GM19035 (cell line): ENCODE measurements around the gene SLC34A3.

Experiments used
- ATAC-seq: cut with Tn5 transposase; IDR thresholded peaks from one replicate; pipeline ENCODE4 v1.9.1; 2021; ENCODE audit not compliant: unreplicated experiment

The SLC34A3 gene

DNA sequence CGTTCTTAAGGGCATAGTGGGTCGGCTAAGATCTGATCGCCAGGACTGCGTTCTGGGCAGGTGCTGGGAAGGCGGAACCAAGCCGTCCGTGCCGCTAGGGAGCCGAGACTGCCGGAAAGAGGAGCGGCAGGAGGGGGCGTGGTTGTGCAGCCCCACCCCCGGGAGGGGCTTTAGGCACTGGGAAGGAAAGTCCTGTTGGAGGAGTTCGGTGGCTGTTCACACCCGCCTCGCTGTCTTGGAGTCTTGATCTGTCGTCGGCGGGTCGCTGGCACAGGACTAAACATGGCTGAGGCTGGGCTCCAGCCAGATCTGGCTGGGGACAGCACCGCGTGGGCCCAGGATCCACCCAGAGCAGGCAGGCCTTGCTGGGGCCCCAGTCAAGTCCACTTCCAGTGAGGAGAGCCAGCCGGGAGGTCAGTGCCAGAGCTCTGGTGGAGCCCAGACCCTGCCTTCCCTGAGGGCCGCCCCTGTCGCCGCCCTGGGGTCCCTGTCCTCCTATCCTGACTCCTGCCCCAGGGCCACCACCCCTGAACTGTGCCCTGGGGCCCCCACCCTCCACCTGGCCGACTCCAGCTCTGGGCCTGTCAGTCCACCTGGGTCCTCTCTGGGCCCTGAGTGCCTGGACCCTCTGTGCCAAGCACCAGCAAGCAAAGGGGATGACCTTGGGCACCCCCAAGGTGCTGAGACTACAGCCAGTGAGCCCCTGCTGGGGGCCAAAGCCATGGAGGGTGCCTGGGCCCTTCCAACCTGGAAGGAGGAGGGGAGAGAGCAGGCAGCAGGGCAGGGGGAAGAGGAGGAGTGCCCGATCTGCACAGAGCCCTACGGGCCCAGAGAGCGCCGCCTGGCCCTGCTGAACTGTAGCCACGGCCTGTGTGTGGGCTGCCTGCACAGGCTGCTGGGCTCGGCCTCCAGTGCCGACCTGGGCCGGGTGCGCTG is 13.2 kb upstream of the SLC34A3 start:
- no peak for ATAC-seq

GRCh38 chr9:137218212-137218753 is 12.4 kb upstream of the SLC34A3 start:
- ATAC-seq = no peak

GRCh38 chr9:137218754-137219271 is 11.9 kb upstream of the SLC34A3 start:
- no peak for ATAC-seq

DNA sequence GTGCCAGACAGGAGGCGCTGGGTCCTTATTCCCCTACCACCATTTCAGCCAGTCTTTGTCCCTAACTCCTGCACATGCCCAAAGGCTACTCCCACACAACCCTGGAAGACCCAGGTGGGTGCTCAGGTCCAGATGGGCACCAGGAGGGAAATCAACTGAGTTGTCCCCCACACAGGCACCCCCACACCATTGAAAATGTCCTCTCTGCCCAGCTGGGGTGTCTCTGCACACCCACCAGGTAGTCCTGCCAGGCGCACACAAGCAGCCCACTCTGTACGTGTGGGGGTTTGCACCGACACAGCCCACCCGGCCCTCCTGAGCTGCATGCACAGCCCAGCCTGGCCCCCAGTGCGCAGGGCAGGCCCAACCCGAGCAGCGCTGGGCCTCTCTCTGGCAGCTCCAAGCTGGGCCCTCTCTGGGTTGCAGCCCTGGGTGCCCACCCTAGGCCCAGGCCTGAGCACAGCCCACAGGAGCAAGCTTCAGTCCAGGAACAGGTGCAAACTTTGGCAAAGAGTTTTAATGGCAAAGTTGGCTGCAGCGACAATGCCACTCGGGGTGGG is 10.9 kb upstream of the SLC34A3 start:
- ATAC-seq = no peak

- ATAC-seq = no peak
Observed at GRCh38 chr9:137220317-137221094, 10.2 kb upstream of the SLC34A3 start.

DNA sequence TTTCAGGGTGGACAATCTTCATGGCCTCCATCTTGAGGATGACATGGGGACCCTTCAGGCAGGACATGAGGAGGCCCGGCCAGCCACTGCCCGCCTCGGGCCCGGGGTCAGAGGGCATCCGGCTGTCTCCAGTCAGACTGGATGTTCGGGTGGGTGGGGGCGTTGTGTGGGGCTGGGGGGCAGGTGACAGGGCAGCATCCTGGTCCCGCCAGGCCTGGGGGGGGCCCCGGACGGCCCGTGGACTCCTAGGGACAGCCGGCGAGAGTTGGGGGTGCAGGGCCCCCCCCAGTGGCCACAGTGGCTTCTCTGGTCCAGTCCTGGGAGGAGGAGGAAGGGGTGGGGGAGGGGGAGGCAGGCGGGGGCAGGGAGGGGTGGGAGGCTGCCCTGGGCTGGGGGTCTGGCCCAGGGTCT is 9.6 kb upstream of the SLC34A3 start:
- no peak for ATAC-seq

DNA sequence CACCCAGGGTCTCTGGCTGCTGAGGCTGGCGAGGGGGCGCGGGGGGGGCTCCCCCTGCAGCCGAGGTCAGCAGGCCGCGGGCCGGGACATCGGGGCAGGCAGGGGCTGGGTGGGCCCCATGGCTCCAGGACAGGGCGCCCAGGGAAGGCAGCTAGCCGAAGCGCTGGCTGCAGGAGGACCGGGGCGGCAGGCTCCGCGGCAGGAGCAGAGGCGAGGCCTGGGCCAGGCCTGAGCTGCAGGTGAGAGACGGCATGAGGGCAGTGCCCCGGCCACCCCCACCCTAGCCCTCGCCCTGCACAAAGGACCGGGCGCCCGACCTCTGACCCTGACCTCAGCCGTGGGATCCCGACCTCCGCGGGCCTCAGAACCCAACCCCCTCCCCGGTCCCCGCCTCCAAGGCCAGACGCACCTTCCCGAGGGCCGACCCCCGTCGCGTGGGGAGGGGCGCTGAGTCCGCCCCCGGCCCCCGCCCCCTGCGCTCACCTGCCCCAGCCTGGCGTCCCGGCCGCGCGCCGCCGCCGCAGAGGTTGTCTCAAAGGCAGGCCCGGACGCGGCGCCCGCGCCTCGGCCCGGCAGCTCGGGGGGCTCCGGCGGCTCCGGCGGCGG is 9.1 kb upstream of the SLC34A3 start:
- ATAC-seq = no peak

DNA sequence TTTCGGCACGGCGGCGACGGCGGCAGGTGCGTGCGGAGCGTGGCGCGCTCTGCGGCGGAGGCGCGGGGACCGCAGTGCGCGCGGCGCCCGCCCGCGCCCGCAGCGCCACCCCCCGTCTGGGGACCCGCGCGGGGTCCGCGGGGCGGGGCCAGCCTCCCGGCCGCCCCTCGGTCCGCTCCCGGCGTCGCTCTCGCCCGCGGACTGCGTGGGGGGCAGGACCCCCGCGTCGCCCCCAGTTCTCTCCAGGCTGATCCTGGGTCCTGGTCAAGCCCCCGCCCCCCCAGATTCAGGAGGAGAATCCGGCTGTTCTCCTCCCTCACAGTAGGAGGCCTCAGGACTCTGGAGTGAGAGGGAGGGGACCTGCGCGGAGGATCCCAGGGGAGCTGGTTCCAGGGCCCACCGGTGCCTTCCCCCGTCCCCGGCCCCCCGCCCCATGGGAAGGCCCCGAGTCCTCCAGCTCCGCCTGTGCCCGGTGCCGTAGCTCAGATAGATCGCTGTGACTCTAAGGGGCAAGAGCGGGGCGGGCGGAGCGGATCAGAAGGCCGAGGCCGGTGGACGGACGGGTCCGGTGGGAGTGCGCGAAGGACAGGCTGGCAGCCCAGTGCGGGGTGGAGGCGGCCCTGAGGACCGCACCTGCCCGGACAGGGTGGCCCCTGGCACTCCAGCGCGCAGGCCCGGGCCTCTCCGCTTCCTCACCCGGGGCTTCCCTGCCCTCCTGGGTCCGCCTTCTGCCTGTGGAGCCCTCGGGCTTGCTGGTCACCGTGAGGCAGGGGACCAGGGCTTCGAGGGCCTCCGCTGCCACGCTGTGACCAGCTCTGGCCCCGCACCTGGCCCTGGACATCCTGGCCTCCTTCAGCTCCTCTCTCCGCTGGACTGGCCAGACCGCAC is 8.3 kb upstream of the SLC34A3 start, which contains the start of gene RNF208:
TSS of gene RNF208 (minus strand) at position 51 of the 888 bp plus-strand sequence. CDS start 1,028 bp downstream, outside the sequence.
- peak; percentile 8 for ATAC-seq

DNA sequence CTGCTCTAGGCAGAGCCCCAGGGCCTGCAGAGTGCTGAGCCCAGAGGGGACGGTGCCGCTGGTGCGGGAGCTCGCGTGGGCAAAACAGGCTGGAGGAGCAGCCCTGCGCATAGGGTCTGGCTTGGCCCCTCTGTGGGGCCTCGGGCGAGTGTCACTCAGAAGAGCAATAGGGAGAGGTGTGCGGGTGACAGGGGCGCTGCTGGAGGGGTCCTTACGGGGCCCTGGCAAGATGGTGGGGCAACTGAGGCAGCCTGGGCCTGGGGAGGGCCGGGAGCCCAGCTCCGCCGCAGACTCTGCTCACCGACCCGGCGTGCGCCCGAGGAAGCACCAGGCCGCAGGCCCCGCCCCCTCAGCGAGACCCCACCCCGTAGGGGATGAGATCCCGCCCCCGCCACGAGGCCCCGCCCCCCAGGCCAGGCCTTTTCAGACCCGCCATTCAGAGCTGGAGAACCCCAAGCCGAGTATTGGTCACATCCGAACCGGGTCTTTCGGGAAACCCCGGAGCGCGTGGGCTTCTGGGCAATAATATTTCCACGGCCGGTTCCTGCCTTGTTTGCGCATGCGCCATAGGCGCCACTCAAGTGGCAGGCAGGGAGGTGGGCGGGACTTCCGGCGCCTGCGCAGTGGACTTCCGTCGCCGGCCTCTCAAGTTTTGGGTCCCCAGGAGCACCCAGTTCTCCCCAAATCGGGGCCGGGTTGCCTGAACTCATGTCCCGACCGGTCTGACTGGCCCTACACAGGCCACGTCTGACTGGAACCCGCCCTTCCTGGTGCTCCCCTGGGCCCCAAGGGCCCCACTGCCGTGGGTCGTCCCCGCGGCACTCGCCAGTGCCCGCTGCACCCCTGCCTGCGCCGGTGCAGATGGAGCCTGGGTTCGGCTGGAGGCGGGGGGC is 7.4 kb upstream of the SLC34A3 start:
- ATAC-seq = peak; percentile 66

DNA sequence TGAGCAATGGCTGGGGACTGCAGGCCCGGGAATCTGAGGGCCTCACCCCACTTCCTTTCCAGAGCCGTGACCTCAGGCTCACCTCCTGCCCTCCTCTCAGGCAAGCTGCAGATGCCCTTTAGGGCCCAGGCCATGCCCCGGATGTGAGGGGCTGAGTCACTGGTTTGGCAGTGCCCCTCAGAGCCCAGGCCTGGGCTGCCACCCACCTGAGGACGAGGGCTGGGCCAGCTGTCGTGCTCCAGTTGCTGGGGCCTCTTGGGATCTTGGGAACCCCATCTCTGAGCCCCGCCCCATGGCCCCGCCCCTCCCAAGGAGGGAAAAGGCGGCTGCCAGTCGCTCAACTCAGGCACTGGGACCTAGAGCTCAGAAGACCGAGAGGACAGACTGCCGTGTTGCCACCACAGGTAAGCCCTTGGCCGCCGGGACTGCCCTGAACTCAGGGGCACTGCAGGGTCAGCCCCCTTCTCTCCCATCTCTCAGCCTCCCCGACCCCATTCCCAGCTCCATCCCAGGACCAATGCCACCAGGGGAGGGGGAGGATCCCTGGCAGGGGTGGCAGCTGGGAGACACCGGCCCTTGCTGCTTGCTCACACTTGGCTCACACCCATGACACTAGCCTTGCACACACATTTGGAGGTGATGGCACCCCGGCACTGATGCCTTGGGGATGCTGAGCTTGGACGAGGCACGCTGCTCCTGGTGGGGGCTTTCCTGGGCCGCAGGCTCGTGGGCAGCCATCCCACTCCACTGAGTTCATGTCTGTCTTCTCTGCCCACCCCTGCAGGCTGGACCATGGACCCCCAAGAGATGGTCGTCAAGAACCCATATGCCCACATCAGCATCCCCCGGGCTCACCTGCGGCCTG is 5.6 kb upstream of the SLC34A3 start, which contains the start of gene CYSRT1:
TSS of gene CYSRT1 (plus strand) at position 345 of the 865 bp plus-strand sequence. CDS start at position 793, 448 bp downstream.
- ATAC-seq = no peak

DNA sequence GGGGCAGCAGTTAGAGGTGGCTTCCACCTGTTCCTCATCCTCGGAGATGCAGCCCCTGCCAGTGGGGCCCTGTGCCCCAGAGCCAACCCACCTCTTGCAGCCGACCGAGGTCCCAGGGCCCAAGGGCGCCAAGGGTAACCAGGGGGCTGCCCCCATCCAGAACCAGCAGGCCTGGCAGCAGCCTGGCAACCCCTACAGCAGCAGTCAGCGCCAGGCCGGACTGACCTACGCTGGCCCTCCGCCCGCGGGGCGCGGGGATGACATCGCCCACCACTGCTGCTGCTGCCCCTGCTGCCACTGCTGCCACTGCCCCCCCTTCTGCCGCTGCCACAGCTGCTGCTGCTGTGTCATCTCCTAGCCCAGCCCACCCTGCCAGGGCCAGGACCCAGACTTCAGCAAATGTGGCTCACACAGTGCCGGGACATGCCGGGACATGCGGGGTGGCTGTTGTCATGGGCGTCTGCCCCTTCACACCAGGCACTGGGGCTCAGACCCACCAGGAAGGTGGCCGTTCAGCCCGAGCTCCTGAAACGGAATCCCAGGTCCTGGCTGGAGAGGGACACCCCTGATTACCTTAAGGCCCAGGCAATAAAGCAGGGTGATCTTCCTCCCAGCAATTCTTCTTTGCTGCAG is 4.9 kb upstream of the SLC34A3 start:
- ATAC-seq = no peak

GRCh38 chr9:137226338-137227053 is 4.2 kb upstream of the SLC34A3 start:
- ATAC-seq = no peak

GRCh38 chr9:137227054-137227852 is 3.4 kb upstream of the SLC34A3 start, which contains the start of gene RNF224:
TSS of gene RNF224 (plus strand) at chr9:137227502. CDS start at chr9:137228336, 834 bp downstream.
- no peak for ATAC-seq

GRCh38 chr9:137227853-137228505 is 2.7 kb upstream of the SLC34A3 start:
- ATAC-seq = no peak

DNA sequence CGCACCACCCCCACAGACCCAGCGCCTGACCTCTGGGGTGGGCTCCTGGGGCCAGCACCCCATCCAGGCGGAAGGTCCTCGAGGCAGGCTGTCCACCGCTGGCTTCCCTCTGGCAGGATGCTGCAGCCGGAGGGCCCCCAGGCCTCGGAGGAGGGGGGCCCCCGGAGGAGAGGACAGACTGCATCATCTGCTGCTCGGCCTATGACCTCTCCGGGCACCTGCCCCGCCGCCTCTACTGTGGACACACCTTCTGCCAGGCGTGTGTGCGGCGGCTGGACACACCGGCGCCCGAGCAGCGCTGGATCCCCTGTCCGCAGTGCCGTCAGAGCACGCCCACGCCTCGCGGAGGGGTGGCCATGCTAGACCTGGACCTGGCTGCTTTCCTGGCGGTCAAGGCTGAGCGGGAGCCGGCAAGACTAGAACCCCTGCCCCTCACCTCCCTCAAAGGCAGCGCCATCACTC is 2.2 kb upstream of the SLC34A3 start:
- ATAC-seq = no peak
